ENCODE results near the gene SLC36A1.

Gene SLC36A1

GRCh38 chr5:151492729-151493128, 45.3 kb downstream of the SLC36A1 start:
- no peak for DNase-seq (ENCODE audit: low read depth)
- no peak for TF ChIP-seq CTCF (IDR thresholded peaks at IDR 0.05; ENCODE audit: control insufficient read depth, insufficient read depth, low read depth, low read length, missing control alignments)
- no peak overlapping the region for H3K4me3 ChIP-seq (ENCODE audit: control insufficient read depth, low read depth, low read length)

DNA sequence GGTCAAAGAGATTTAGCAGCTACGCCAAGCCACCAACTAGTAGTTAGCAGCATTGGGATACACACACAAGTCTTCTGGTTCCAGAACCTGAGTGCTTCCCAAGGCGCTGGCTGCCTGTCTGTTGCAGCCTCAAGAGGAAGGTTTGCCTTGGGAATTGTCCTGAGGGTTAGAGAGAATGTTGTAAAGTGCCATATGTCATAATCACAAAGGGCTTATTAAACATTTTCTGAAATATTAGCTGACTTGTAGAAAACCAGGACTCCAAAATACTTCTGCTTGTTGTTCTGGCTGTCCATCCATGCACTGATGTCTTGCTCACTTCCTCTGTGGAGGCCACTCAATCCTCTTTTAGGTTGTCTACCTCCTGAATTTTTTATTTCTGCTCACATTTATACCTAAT, 46.3 kb downstream of the SLC36A1 start:
- TF ChIP-seq CTCF (IDR thresholded peaks at IDR 0.05; ENCODE audit: control insufficient read depth, insufficient read depth, low read depth, low read length, missing control alignments), result no peak
- no peak for DNase-seq (ENCODE audit: low read depth)
- H3K4me3 ChIP-seq (ENCODE audit: control insufficient read depth, low read depth, low read length), result no peak overlapping the region

DNA sequence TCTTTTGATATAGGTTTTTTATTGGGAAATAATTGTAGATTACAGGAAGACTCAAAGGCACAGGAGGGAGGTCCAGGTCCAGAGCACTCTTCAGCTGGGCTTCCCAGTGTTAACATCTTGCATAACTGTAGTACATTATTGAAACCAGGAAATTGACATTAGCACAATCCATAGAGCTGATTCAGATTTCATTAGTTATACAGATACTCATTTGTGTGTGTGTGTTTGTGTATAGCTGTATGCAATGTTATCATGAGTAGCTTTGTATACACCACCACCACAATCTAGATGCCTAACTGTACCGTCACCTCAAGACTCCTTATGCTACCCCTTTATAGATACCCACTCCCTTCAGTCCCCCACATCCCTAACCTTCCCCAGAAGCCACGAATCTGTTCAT, 47.9 kb downstream of the SLC36A1 start:
- no peak overlapping the region for H3K4me3 ChIP-seq (ENCODE audit: control insufficient read depth, low read depth, low read length)
- no peak for TF ChIP-seq CTCF (IDR thresholded peaks at IDR 0.05; ENCODE audit: control insufficient read depth, insufficient read depth, low read depth, low read length, missing control alignments)
- no peak for DNase-seq (ENCODE audit: low read depth)

- no peak for DNase-seq (ENCODE audit: low read depth)
- no peak overlapping the region for H3K4me3 ChIP-seq (ENCODE audit: control insufficient read depth, low read depth, low read length)
Measured at GRCh38 chr5:151496041-151496484, 48.7 kb downstream of the SLC36A1 start.

DNA sequence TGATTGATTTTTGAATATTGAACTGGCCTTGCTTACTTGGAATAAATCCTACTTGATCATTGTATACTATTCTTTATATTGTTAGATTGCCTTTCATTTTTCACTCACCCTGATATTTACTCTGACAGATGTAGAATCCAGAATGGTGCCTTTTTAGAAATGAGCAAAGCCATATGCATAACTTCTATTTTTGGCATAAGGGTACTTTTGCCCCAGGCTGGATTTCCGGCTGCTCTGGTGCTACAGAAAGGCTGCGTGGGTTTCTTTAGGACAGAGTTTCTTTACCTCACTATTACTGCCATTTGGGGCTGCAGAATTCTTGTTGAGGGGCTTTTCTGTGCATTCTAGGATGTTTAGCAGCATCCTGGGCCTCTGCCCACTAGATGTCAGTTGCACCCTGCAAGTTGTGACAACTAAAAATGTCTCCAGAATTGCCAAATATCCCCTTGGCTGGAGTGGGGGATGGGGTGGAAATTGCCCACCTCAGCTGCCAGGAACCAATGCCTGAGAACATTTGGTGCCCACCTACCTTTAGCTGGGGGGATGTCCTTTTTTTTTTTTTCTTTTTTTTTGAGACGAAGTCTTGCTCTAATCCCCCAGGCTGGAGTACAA, 50.1 kb downstream of the SLC36A1 start:
- H3K4me3 ChIP-seq (ENCODE audit: control insufficient read depth, low read depth, low read length), result no peak overlapping the region
- TF ChIP-seq CTCF (IDR thresholded peaks at IDR 0.05; ENCODE audit: control insufficient read depth, insufficient read depth, low read depth, low read length, missing control alignments), result no peak
- DNase-seq (ENCODE audit: low read depth), result no peak

More at GRCh38 chr5:151496041-151496484, 48.7 kb downstream of the SLC36A1 start:
- no peak for TF ChIP-seq CTCF (IDR thresholded peaks at IDR 0.05; ENCODE audit: control insufficient read depth, insufficient read depth, low read depth, low read length, missing control alignments)

DNA sequence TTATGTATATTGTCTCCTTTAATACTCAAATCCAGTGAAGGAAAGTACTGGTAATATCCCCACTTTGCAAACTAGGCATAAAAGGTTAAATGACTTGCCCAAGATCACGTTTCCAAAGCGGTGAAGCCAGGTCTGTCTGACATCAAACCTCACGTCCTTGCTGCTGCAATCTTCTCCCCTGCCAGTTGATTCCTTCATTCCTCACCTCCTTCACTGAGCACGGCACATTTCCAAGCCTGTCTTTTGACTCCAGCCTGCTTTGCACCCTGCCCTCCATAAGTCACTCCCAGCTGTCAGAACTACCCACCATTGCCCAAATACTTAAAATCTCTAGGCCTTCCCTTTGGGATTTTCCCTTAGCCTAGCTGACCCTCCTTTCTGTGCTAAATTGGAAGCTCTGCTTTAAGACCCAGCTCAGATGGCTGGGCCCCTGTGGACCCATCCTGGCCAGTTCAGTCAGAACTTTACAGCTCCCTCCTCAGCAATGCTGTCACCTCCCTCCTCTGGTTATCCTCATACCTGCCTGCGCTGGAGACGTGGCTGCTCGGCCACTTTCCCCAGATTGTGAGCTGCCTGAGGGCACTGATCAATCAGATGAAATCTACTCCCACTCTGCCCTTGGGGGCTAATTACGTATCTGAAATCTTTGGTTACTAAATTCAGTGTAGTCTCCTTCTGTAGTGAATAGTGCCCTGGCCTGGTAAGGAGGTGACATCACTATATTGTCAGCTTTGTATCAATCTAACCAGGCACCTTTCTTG, 51.2 kb downstream of the SLC36A1 start:
- no peak for DNase-seq (ENCODE audit: low read depth)
- TF ChIP-seq CTCF (IDR thresholded peaks at IDR 0.05; ENCODE audit: control insufficient read depth, insufficient read depth, low read depth, low read length, missing control alignments), result no peak
- no peak overlapping the region for H3K4me3 ChIP-seq (ENCODE audit: control insufficient read depth, low read depth, low read length)
